Measurements from ENCODE around the gene LDB3. TPM values are rescaled to one million over a fixed set of nuclear protein-coding genes. Genes with fewer than 3 reads are reported as not detected.

The LDB3 gene
- total and polyA plus RNA-seq, 2 of the 4 experiments (the other 2 are of a cell fraction): 0.36 to 2.6 TPM

GRCh38 chr10:86723009-86723408, 54.7 kb downstream of the LDB3 start:
- DNase-seq (no peak), ATAC-seq (ENCODE audit: low read depth) (no peak)
- WGBS, 2 experiments (ENCODE audit: extremely low coverage in 2 of 2, insufficient read length in 1 of 2): no CpG with 5 or more reads among the region's 2 CpGs
- Histone ChIP-seq H4K8ac (ENCODE audit: low read depth in 2 of 2, low read length in 2 of 2) (no peak overlapping the region), H2BK120ac (ENCODE audit: low read depth, low read length) (no peak overlapping the region), H3K14ac (replicated peaks; ENCODE audit: low read depth, low read length) (no peak overlapping the region), H2AFZ (replicated peaks; ENCODE audit: low read length, poor library complexity) (no peak overlapping the region), H3K9ac (ENCODE audit: low read depth, low read length) (no peak overlapping the region), H3K9me3 (ENCODE audit: control insufficient read depth, insufficient read depth, low read length) (no peaks in the 10 kb centered on the region), H4K91ac (ENCODE audit: insufficient read depth, low read depth, low read length) (no peak overlapping the region), H2BK5ac (ENCODE audit: low read depth, low read length, poor library complexity, severe bottlenecking) (no peak overlapping the region), H3K36me3 (ENCODE audit: control insufficient read depth, insufficient read depth, low read length) (no peaks in the 10 kb centered on the region), H3K4ac (ENCODE audit: low read depth, low read length) (no peak overlapping the region), H2BK15ac (ENCODE audit: low read depth, low read length) (no peak overlapping the region), H2BK20ac (ENCODE audit: low read depth, low read length) (no peak overlapping the region), H4K5ac (ENCODE audit: low read depth, low read length) (no peak overlapping the region), H2AK5ac (ENCODE audit: low read depth, low read length) (no peak overlapping the region), H3K4me3 (ENCODE audit: insufficient read depth, low read depth, low read length) (no peak overlapping the region), H3K79me1 (ENCODE audit: low read depth in 1 of 2, low read length in 2 of 2) (no peaks in the 10 kb centered on the region), H3K4me2 (ENCODE audit: low read depth, low read length) (no peak overlapping the region), H3K56ac (ENCODE audit: extremely low read depth, insufficient read depth, low read length) (no peak overlapping the region), H2AK9ac (replicated peaks; ENCODE audit: low read depth, low read length, poor library complexity) (no peak overlapping the region), H3K9me1 (ENCODE audit: insufficient read depth, low read length) (no peaks in the 10 kb centered on the region), H3K27ac (ENCODE audit: insufficient read depth, low read length) (no peak overlapping the region), H3K18ac (ENCODE audit: low read depth, low read length) (no peak overlapping the region), H3K23ac (ENCODE audit: low read depth, low read length) (no peak overlapping the region), H4K20me1 (ENCODE audit: insufficient read depth, low read length) (no peaks in the 10 kb centered on the region), H3K4me1 (ENCODE audit: control insufficient read depth, insufficient read depth, low read length) (no peaks in the 10 kb centered on the region), H3K27me3 (ENCODE audit: control insufficient read depth, insufficient read depth, low read length) (peaks cover 4% of the 10 kb centered on the region; the same call in 1 of the 2 replicates)
- intact Hi-C loops (cut with micrococcal nuclease): no loop called here
- no TSS peak for BruUV-seq (replicated peaks)
- dilution Hi-C loops (cut with HindIII; ENCODE audit: low sequenced_read_pairs, unreplicated experiment): no loop called here
- CTCF ChIA-PET: interaction anchor here (0.6 kb wide), 1 partner anchor 51 kb away, joined by 7 read pairs; no protein-coding TSS in a partner anchor
- TF ChIP-seq RFX5 (IDR thresholded peaks at IDR 0.05; ENCODE audit: low read depth, low read length): no peak
- no peak for TF ChIP-seq POLR2A (IDR thresholded peaks at IDR 0.05; ENCODE audit: low read depth, low read length)
- TF ChIP-seq NFE2L2 (IDR thresholded peaks at IDR 0.05; ENCODE audit: low read depth, low read length): no peak
- no peak for TF ChIP-seq ELK1 (IDR thresholded peaks at IDR 0.05; ENCODE audit: borderline replicate concordance, low read depth, low read length)
- no peak for TF ChIP-seq RAD21 (IDR thresholded peaks at IDR 0.05; ENCODE audit: low read length)
- no peak for TF ChIP-seq CTCF (conservative IDR thresholded peaks at IDR 0.05; ENCODE audit: low read depth, low read length)
- TF ChIP-seq RCOR1 (IDR thresholded peaks at IDR 0.05; ENCODE audit: insufficient replicate concordance, low read length): no peak
- TF ChIP-seq MXI1 (IDR thresholded peaks at IDR 0.05; ENCODE audit: borderline replicate concordance, low read depth, low read length): no peak
- TF ChIP-seq USF2 (IDR thresholded peaks at IDR 0.05; ENCODE audit: low read depth, low read length): no peak
- TF ChIP-seq FOS (IDR thresholded peaks at IDR 0.05; ENCODE audit: low read depth, low read length): no peak
- no peak for TF ChIP-seq MAFK (IDR thresholded peaks at IDR 0.05; ENCODE audit: low read depth, low read length)
- POLR2A ChIA-PET (ENCODE audit: unreplicated experiment): no interaction called here
- in situ Hi-C loops (cut with MboI; ENCODE audit: low sequenced_read_pairs): no loop called here

Data from IMR-90 (cell line).